H54 (cell line): ENCODE results near the gene MTHFD2L.

Experiments used
- DNase-seq: peaks from one replicate; pipeline ENCODE4 v3.0.0; 2011; ENCODE audit warnings: low spot score, mixed read lengths; ENCODE audit not compliant: insufficient read length
- FAIRE-seq: peaks from 3 replicates; lab custom pipeline; 2011; peaks lifted over from hg19 to GRCh38; lab: Jason Lieb, UNC
- POLR2A ChIP-seq: IDR thresholded peaks from 2 replicates; pipeline ENCODE4 v1.6.1; 2011; ENCODE audit warnings: low read depth, mild to moderate bottlenecking, low read length

The MTHFD2L gene

DNA sequence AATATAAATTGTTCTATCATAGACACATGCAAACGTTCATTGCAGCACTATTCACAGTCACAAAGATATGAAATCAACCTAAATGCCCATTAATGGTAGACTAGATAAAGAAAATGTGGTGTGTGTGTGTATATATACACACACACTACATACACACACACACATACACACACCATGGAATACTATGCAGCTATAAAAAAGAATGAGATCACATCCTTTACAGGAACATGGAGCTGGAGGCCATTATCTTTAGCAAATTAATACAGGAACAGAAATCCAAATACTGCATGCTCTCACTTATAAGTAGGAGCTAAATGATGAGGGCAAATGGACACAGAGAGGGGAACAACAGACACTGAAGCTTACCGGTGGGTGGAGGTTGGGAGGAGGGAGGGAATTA, 65.2 kb downstream of the MTHFD2L start:
- no peak for TF ChIP-seq POLR2A
- FAIRE-seq (no peak), DNase-seq (no peak)

DNA sequence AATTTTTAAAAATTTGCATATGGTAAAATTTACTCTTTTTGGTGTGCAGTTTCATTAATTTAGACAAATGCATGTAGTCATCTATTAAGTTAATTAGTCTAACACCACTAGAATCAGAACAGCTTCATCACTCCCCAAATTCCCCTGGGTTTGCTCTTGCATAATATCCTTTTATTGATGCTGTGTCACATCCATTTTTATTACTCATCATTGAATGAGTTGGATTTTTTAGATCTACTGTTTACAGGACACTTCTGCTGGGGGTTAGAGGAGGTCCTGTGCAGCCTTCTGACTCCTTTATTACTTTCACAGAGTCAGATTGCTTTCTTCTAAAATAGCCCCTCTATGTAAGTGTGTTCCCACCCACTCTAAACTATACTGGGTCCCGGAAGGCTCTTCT, 65.9 kb downstream of the MTHFD2L start:
- FAIRE-seq: no peak
- DNase-seq: no peak
- TF ChIP-seq POLR2A: no peak

DNA sequence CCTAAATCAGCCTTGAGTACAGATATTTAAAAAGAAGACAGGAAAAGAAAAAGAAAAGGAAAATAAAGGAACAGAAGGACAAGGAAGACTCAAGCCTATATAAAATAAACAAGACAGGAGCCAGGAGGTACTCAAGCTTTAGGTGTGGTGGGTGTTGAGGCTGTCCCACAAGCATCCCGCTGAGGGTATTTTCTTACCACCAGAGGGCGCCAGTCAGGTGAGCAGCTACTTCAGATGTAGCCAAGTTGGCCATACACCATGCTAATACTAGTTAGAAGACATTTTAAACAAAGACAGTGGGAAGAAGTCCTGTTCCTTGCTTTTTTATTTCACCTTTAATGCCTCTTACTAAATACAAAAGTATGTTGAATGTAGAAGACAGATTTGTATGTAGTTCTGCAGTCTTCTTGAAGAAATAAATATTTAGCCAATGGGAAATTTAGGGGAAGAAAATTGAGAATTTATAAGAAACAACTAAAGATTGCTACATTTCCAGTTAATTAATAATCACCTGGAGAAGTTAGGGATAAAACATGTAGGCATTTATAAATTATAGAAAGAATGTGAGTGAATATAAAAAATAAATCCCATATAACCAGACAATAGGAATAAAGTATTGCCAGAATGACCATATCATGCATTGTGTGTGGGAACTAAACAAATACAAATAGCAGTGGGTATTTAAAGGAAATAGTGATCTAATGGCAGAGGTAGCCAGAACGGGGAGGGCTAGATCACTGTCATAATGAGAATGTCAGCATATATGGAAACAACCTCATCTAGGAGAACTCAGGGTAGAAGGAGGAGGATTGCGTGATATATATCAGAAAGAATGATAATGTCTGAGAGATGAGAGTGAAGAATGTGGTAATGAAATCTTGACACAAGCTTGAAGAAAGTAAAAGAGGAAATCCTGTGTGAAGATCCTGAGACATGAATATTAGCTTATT, 71.0 kb downstream of the MTHFD2L start:
- FAIRE-seq (peak; percentile 85), DNase-seq (no peak)
- no peak for TF ChIP-seq POLR2A

DNA sequence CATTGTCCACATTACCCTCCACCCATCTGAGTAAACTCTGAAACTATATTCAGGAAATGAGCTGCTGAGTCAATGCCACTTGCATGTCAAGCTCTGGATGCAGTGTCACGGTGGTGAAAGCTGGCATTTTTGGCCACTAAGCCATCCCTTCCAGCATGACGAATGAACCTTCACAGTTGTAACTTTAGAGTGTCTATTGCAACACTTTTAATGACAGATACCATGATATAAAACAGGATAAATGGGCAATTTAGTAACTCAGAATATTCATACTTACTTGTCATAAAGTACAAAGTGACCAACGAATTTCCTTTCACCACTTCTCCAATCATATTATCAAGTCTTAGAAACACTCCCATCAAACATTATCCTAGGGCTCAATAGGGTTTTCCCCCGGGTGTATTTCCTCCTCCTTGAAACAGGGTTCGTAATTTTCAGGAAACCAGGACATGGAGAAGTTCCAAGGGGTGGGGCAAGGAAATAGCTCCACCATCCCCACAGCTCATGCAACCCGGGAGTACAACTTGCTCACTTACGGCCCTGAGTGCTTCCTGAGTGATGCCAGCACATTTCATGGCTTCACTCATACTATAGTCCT, 73.1 kb downstream of the MTHFD2L start:
- no peak for DNase-seq
- FAIRE-seq: peak; percentile 93
- peak; percentile 18; the same call in 1 of the 2 replicates for TF ChIP-seq POLR2A

DNA sequence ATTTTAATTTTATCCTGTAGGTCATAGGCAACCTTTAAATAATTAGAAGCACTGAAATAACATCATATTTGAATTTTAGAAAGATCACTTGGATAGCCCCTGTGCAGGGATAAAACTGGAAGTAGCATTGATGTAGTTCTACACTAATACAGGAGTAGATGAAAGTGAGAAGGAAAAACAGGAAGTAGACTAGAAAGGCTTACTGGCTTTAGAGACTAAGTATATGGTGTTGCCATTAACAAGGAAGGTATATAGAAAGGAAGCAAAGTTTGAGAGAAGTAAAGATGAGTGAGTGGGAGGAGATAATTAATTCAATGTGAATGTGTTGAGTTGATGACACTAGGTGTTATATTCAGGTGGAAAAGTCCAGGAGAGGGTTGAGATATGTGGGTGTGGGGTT, 77.2 kb downstream of the MTHFD2L start:
- no peak for TF ChIP-seq POLR2A
- DNase-seq (no peak), FAIRE-seq (no peak)

DNA sequence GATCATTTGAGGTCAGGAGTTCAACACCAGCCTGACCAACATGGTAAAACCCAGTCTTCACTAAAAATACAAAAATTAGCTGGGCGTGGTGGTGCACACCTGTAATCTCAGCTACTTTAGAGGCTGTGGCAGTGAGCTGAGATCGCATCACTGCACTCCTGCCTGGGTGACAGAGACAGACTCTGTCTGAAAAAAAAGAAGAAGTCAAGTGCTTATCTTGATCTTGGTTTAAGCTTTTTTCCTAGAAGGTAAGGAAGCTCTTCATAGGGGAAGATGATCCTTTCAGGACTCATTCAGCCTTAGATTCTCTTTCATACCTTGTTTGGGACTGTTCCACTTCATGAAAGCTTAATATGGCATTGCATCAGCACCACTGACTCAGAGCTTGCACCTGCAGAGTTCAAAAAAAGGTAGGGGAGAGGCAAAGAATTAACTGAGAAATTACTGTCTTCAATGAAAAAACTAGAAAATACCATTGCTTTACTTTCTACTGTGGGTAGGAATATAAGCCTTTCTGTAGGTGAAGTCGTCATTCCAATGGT, 79.6 kb downstream of the MTHFD2L start:
- no peak for TF ChIP-seq POLR2A
- FAIRE-seq (no peak), DNase-seq (no peak)

DNA sequence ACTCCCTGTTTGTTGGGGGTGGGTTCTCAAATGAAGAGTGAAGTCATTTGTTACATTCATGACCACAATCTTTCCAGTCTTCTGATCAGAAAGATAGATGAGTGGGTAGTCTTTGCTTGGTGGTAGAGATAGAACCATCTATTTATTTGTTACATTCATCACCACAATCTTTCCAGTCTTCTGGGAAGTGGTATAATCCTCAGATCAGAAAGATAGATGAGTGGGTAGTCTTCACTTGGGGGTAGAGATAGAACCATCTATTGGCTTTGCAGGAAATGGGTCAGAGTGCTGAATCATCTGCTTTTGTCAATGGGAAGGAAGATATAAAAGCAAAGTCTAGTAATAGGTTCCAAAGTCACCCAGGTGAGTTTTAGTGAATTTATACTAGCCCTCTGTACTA, 86.1 kb downstream of the MTHFD2L start:
- no peak for TF ChIP-seq POLR2A
- FAIRE-seq (no peak), DNase-seq (no peak)

DNA sequence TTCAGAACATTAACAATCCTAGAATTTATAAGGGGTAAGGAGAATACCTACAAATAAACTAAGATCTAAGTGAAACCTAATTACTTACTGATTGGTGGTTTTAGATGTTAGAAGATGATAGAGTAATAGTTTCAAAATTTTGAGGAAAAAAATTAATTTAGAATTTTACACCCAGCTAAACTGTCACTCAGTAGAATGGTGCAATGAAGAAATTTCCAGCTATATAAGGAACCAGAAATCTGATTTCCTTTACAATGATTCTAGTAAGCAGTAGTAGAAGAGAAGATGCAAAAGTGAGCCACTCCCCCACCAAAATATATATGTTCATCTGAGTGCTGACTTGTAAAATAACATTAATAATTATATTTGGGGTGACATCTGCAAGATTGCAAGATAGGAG, 95.0 kb downstream of the MTHFD2L start:
- no peak for DNase-seq
- FAIRE-seq: no peak
- TF ChIP-seq POLR2A: no peak

DNA sequence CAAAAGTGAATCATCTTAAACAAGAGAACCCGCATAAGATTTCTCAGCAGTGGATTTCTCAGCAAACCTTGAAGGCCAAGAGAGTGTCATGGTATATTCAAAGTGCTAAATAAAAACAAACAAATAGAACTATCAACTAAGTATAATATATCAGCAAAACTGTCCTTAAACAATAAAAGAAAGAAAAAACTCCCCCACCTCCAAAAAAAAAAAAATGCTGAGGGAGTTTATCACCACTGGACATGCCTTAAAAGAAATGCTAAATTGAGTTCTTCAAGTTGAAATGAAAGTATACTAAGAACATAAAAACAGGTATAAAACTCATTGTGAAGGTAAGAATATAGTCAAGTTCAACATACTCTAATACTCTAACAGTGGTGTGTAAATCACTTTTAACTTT, 96.5 kb downstream of the MTHFD2L start:
- FAIRE-seq (no peak), DNase-seq (no peak)
- TF ChIP-seq POLR2A: no peak

DNA sequence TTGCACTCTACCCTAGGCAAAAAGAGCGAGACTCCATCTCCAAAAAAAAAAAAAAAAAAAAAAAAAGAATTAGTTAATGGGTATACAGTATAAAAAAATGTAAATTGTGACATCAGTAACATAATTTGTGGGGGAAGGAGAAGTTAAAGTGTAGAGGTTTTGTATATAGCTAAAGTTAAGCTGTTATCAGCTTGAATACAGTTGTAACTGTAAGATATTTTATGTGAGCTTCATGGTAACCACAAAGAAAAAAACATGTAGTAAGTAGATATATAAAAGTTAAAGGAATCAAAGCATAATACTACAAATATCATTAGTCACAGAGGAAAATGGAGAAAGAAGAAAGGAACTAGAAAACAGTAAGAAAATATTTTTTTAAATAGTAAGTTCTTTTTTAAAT, 97.2 kb downstream of the MTHFD2L start:
- no peak for TF ChIP-seq POLR2A
- FAIRE-seq (no peak), DNase-seq (no peak)

DNA sequence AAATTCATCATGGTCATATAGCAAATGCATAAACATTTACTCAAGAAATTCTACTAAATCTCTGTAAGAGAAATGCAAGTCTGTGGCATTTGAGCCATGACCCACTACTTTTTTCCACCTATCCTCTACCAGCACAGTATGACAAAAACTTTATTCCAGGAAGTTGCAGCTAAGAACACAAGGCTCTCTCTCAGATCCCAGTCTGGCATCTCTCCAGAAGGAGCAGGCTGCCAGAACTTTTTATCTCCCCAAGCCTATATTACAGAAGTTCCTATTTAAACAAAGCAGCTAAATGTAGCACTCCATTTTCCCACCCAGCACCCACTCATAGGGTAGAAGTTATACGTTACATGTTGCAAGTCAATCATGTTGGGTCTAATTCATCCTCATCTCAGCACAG, 101.0 kb downstream of the MTHFD2L start:
- no peak for FAIRE-seq
- no peak for TF ChIP-seq POLR2A
- DNase-seq: no peak

DNA sequence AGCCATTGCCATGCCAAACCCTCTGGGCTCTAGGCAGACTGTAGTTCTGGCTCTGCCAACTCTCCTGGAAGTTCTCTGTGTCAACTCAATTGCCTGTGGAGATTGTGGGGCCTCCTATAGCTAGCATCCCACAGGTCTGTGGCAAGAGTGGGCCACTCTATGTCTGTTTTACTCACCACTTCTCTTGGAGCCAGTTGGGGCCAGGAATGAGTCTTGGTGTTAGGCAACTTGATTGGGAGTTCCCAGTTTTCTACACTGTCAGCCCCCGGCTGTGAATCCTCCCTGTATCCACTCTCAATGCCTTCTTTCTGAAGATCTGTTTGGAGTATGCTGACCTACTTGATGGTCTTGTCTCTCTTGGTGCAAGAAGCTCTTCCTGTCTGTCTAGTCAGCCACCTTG, 102.1 kb downstream of the MTHFD2L start:
- DNase-seq (no peak), FAIRE-seq (no peak)
- TF ChIP-seq POLR2A: no peak

DNA sequence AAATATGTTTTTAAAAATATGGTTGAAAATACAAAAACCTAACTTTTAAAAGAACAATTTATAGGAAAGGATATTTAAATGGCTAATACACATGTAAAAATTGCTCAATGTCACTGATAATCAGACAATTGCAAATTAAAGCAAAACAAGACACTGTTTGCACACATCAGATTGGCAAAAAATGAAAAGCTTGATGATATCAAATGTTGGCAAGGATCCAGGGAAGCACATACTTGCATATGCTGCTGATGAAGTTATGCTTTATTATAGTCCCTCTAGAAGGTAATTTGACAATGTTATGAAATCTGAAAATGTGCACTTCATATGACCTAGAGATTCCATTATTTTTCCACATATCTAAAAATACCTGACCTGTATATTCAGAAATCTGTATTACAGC, 104.6 kb downstream of the MTHFD2L start:
- no peak for FAIRE-seq
- no peak for TF ChIP-seq POLR2A
- no peak for DNase-seq

DNA sequence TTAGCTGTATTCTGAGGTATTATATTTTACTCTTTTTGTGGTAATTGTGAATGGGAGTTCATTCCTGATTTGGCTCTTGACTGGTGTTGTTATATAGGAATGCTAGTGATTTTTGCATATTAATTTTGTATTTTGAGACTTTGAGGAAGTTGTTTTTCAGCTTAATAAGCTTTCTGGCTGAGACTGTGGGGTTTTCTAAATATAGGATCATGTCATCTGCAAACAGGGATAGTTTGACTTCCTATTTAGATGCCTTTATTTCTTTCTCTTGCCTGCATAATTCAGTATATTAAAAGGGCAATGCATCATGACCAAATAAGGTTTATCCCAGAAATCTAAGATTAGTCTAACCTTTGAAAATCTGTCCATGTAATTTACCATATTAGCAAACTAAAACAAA, 105.6 kb downstream of the MTHFD2L start:
- no peak for TF ChIP-seq POLR2A
- FAIRE-seq (no peak), DNase-seq (no peak)

DNA sequence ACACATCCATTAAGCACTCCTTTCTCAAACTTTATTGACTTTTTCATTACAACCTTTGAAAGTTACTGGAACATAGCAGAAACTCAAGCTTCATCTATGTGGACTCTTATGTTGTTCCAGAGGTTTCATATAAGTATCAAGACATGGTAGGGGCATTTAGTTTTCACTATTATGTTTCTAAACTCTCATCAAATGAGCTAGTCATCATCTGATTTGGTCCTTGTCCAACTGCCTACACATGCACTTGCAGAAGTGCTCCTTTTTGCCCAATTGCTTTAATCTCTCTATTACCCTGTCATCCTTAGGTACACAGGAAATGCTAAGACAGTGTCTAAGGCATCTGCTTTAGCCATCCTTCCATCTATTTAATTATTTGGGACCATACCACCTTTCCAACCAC, 108.2 kb downstream of the MTHFD2L start:
- FAIRE-seq (no peak), DNase-seq (no peak)
- TF ChIP-seq POLR2A: no peak
